IMR-90 (cell line): ENCODE results near the gene MARCHF9. TPM values are rescaled to one million over a fixed set of nuclear protein-coding genes. Genes with fewer than 3 reads are reported as not detected.

Source experiments
- ATAC-seq: fragments of 200-7000 bp; cut with Tn5 transposase; 2 replicates; pipeline ENCODE4 v1.9.1; 2020; ENCODE audit warnings: low read depth, mild to moderate bottlenecking, moderate library complexity
- BruUV-seq: library from RNA; stranded (reverse); fragments of 400-500 nt; replicated peaks from 2 replicates; lab custom pipeline; 2021; lab: Mats Ljungman, UMichigan
- CTCF ChIA-PET: fragments of 300-600 bp; formaldehyde crosslinking; extraction: SDS; loops from one replicate; lab custom pipeline; 2021; ENCODE audit warnings: antibody characterized with exemption; lab: Yijun Ruan, JAX
- POLR2A ChIA-PET: fragments of 300-600 bp; sonication (Branson Sonifier 250); formaldehyde crosslinking; loops from one replicate; lab custom pipeline; 2022; ENCODE audit warnings: antibody characterized with exemption; ENCODE audit not compliant: unreplicated experiment; lab: Charles Lee
- DNase-seq: peaks from one replicate; pipeline ENCODE4 v3.0.0; 2013
- H2AFZ ChIP-seq: replicated peaks from 2 replicates; pipeline ENCODE3; 2013; ENCODE audit warnings: low read length, mild to moderate bottlenecking; ENCODE audit not compliant: poor library complexity
- H2AK5ac ChIP-seq: 2 replicates; pipeline ENCODE4 v1.6.1; 2013; ENCODE audit warnings: low read depth, low read length, inconsistent platforms
- H2AK9ac ChIP-seq: replicated peaks from 2 replicates; pipeline ENCODE3; 2013; ENCODE audit warnings: mild to moderate bottlenecking, low read depth, low read length, moderate library complexity; ENCODE audit not compliant: poor library complexity
- H2BK120ac ChIP-seq: 2 replicates; pipeline ENCODE4 v1.6.1; 2013; ENCODE audit warnings: low read depth, low read length, inconsistent platforms
- H2BK15ac ChIP-seq: 3 replicates; pipeline ENCODE4 v1.6.1; 2013; ENCODE audit warnings: low read depth, low read length, inconsistent platforms
- H2BK20ac ChIP-seq: 2 replicates; pipeline ENCODE4 v1.6.1; 2013; ENCODE audit warnings: low read depth, mild to moderate bottlenecking, inconsistent platforms, low read length, moderate library complexity
- H2BK5ac ChIP-seq: 2 replicates; pipeline ENCODE4 v1.6.1; 2013; ENCODE audit warnings: mild to moderate bottlenecking, low read depth, low read length, inconsistent platforms; ENCODE audit not compliant: poor library complexity, severe bottlenecking
- H3K14ac ChIP-seq: replicated peaks from 2 replicates; pipeline ENCODE4 v1.6.1; 2013; ENCODE audit warnings: low read depth, low read length, inconsistent platforms
- H3K18ac ChIP-seq: 2 replicates; pipeline ENCODE4 v1.6.1; 2013; ENCODE audit warnings: low read depth, low read length, control low read depth
- H3K23ac ChIP-seq: 2 replicates; pipeline ENCODE4 v1.6.1; 2013; ENCODE audit warnings: low read depth, low read length, inconsistent platforms
- H3K27ac ChIP-seq: 2 replicates; pipeline ENCODE4 v1.5.1; 2013; ENCODE audit warnings: mild to moderate bottlenecking, control low read depth, low read length; ENCODE audit not compliant: insufficient read depth
- H3K27me3 ChIP-seq: 2 replicates; pipeline ENCODE4 v1.6.1; 2013; ENCODE audit warnings: low read length; ENCODE audit not compliant: control insufficient read depth, insufficient read depth
- H3K36me3 ChIP-seq: 2 replicates; pipeline ENCODE4 v1.6.1; 2013; ENCODE audit warnings: low read length, mixed read lengths; ENCODE audit not compliant: control insufficient read depth, insufficient read depth
- H3K4ac ChIP-seq: 2 replicates; pipeline ENCODE4 v1.6.1; 2013; ENCODE audit warnings: low read depth, low read length, inconsistent platforms
- H3K4me1 ChIP-seq: 2 replicates; pipeline ENCODE4 v1.6.1; 2013; ENCODE audit warnings: low read length, mixed read lengths; ENCODE audit not compliant: control insufficient read depth, insufficient read depth
- H3K4me2 ChIP-seq: 2 replicates; pipeline ENCODE4 v1.6.1; 2013; ENCODE audit warnings: low read depth, mild to moderate bottlenecking, control low read depth, low read length, moderate library complexity
- H3K4me3 ChIP-seq: 2 replicates; pipeline ENCODE4 v1.5.1; 2013; ENCODE audit warnings: low read depth, mild to moderate bottlenecking, control low read depth, low read length, moderate library complexity; ENCODE audit not compliant: insufficient read depth
- H3K56ac ChIP-seq: 2 replicates; pipeline ENCODE4 v1.6.1; 2013; ENCODE audit warnings: low read length, inconsistent platforms; ENCODE audit not compliant: insufficient read depth; ENCODE audit errors: extremely low read depth
- H3K79me1 ChIP-seq, 2 experiments: 2 replicates each; pipeline ENCODE4 v1.6.1; 2013; ENCODE audit warnings: low read length in 2 of 2, inconsistent platforms in 1 of 2, low read depth in 1 of 2
- H3K9ac ChIP-seq: 2 replicates; pipeline ENCODE4 v1.6.1; 2013; ENCODE audit warnings: low read depth, low read length, control low read depth
- H3K9me1 ChIP-seq: 2 replicates; pipeline ENCODE4 v1.6.1; 2013; ENCODE audit warnings: low read length, inconsistent platforms; ENCODE audit not compliant: insufficient read depth
- H3K9me3 ChIP-seq: 2 replicates; pipeline ENCODE4 v1.6.1; 2013; ENCODE audit warnings: low read length; ENCODE audit not compliant: control insufficient read depth, insufficient read depth
- H4K20me1 ChIP-seq: 2 replicates; pipeline ENCODE4 v1.6.1; 2013; ENCODE audit warnings: low read length, inconsistent platforms; ENCODE audit not compliant: insufficient read depth
- H4K5ac ChIP-seq: 2 replicates; pipeline ENCODE4 v1.6.1; 2013; ENCODE audit warnings: mild to moderate bottlenecking, low read depth, low read length, control low read depth
- H4K8ac ChIP-seq, 2 experiments: 2 replicates each; pipeline ENCODE4 v1.6.1; 2013; ENCODE audit warnings: low read depth in 2 of 2, low read length in 2 of 2, control low read depth in 1 of 2, inconsistent platforms in 1 of 2
- H4K91ac ChIP-seq: 2 replicates; pipeline ENCODE4 v1.6.1; 2013; ENCODE audit warnings: low read depth, low read length, inconsistent platforms; ENCODE audit not compliant: insufficient read depth
- CEBPB ChIP-seq: IDR thresholded peaks from 2 replicates; pipeline ENCODE4 v1.6.1; 2012; ENCODE audit warnings: low read depth, low read length, improper control_type of control experiment
- CHD1 ChIP-seq: IDR thresholded peaks from 2 replicates; pipeline ENCODE4 v1.6.1; 2012; ENCODE audit warnings: low read depth, low read length, improper control_type of control experiment
- RAD21 ChIP-seq: IDR thresholded peaks from 2 replicates; pipeline ENCODE4 v1.6.1; 2012; ENCODE audit warnings: low read length, improper control_type of control experiment
- SMC3 ChIP-seq: fragments of 150-350 bp; IDR thresholded peaks from 2 replicates; pipeline ENCODE4 v1.6.1; 2016; ENCODE audit warnings: low read depth, mild to moderate bottlenecking, antibody characterized with exemption, low read length, moderate library complexity
- WGBS, 2 experiments: methylation state at CpG; one replicate each; pipeline versions ENCODE4 v1.1.5 to v1.1.7; 2013; ENCODE audit warnings: missing lambda C conversion rate in 2 of 2; ENCODE audit not compliant: insufficient read length in 1 of 2; ENCODE audit errors: extremely low coverage in 2 of 2; 5-methylcytosine and 5-hydroxymethylcytosine counted together
- dilution Hi-C: fragments of 300-500 bp; cut with HindIII; formaldehyde crosslinking; loops from one replicate; pipeline ENCODE4 v1.14.3; 2018; ENCODE audit warnings: low sequenced_read_pairs; ENCODE audit not compliant: unreplicated experiment
- in situ Hi-C: fragments of 300-500 bp; cut with MboI; formaldehyde crosslinking; loops from 3 replicates; pipeline ENCODE4 v1.14.3; 2019; ENCODE audit warnings: low sequenced_read_pairs, inconsistent platforms, mixed read lengths
- intact Hi-C: fragments of 100-400 bp; cut with micrococcal nuclease; formaldehyde crosslinking; loops from 2 replicates; pipeline ENCODE4 v1.10.0; 2022
- polyA plus RNA-seq, 3 experiments: library from polyadenylated mRNA; depleted of rRNA; stranded (reverse); fragments of >200 nt; gene quantifications; 2 replicates each; pipeline ENCODE4 v1.2.3, GENCODE V29; 2012; ENCODE audit warnings: low replicate concordance in 1 of 3
- total RNA-seq: library from RNA; depleted of rRNA; stranded (reverse); fragments of >200 nt; gene quantifications from 2 replicates; pipeline ENCODE4 v1.2.3, GENCODE V29; 2012
- TF ChIP-seq, protein P1 (sequence below): fragments of 150-350 bp; IDR thresholded peaks from 2 replicates; pipeline ENCODE4 v1.6.1; 2017; ENCODE audit warnings: mild to moderate bottlenecking, antibody characterized with exemption, low read length, low read depth

Gene MARCHF9
- total and polyA plus RNA-seq, 2 of the 4 experiments (the other 2 are of a cell fraction), result 1.1 to 5.4 TPM

DNA sequence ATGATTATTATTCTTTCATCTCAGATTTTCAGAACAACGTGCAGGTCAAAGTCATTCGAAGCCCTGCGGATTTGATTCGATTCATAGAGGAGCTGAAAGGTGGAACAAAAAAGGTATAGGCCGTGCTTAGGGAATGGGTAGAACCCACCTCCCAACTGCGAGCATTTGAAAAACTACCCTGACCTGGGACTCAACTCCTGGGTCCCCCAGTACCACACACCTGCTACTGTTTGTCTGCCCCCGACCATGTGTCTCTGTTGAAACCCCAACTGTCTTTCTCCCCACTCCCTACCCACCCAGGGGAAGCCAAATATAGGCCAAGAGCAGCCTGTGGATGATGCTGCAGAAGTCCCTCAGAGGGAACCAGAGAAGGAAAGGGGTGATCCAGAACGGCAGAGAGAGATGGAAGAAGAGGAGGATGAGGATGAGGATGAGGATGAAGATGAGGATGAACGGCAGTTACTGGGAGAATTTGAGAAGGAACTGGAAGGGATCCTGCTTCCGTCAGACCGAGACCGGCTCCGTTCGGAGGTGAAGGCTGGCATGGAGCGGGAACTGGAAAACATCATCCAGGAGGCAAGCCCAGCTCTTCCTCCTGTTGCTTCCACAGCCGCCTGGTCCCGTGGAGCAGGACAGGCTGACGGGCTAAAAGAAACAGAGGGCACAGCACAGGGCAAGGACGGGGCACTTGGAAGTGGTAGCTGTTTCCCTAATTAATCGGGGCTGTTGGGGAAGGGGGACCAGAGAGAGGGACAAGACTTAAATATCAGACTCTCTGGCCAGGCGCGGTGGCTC is 36.9 kb upstream of the MARCHF9 start:
- H3K9ac ChIP-seq, result no peak overlapping the region
- no peak overlapping the region for H2BK20ac ChIP-seq
- no peaks in the 10 kb centered on the region for H3K4me1 ChIP-seq
- no peak overlapping the region for H4K5ac ChIP-seq
- H3K14ac ChIP-seq, result no peak overlapping the region
- no peak overlapping the region for H3K4me3 ChIP-seq
- H3K27me3 ChIP-seq, result no peaks in the 10 kb centered on the region
- no peaks in the 10 kb centered on the region for H4K20me1 ChIP-seq
- DNase-seq, result no peak
- no peak overlapping the region for H3K56ac ChIP-seq
- no peak overlapping the region for H2BK120ac ChIP-seq
- H3K18ac ChIP-seq, result no peak overlapping the region
- H2BK5ac ChIP-seq, result no peak overlapping the region
- H3K36me3 ChIP-seq, result peaks cover 51% of the 10 kb centered on the region
- no peak overlapping the region for H3K4ac ChIP-seq
- no peaks in the 10 kb centered on the region; a peak in 1 of 4 replicates for H3K79me1 ChIP-seq
- H3K9me1 ChIP-seq, result 0 out of 2 replicates have a peak, but pooled peaks cover 3% of the 10 kb centered on the region
- ChIA-PET CTCF (no interaction called here), POLR2A (no interaction called here)
- H2BK15ac ChIP-seq, result no peak overlapping the region
- H3K27ac ChIP-seq, result no peak overlapping the region
- intact Hi-C loops (no loop called here), in situ Hi-C loops (no loop called here), dilution Hi-C loops (no loop called here)
- no peak overlapping the region for H3K23ac ChIP-seq
- TF ChIP-seq CEBPB (no peak), CHD1 (no peak), RAD21 (no peak), SMC3 (no peak)
- TF ChIP-seq, protein P1, sequence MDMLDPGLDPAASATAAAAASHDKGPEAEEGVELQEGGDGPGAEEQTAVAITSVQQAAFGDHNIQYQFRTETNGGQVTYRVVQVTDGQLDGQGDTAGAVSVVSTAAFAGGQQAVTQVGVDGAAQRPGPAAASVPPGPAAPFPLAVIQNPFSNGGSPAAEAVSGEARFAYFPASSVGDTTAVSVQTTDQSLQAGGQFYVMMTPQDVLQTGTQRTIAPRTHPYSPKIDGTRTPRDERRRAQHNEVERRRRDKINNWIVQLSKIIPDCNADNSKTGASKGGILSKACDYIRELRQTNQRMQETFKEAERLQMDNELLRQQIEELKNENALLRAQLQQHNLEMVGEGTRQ, result no peak
- BruUV-seq, result no TSS peak
- H2AK5ac ChIP-seq, result no peak overlapping the region
- no peaks in the 10 kb centered on the region for H3K9me3 ChIP-seq
- no peak for ATAC-seq
- H4K8ac ChIP-seq, result no peak overlapping the region
- H2AFZ ChIP-seq, result no peak overlapping the region
- 91% methylated on average over 7 of the region's 22 CpGs; no CpG with 5 or more reads in 1 of the 2 experiments for WGBS, 2 experiments
- H2AK9ac ChIP-seq, result no peak overlapping the region
- no peak overlapping the region for H4K91ac ChIP-seq
- no peak overlapping the region for H3K4me2 ChIP-seq
